Liver (tissue), 9 donors: ENCODE data around the gene SPATA13. TPM values are rescaled to one million over a fixed set of nuclear protein-coding genes. Genes with fewer than 3 reads are reported as not detected.

ENCODE experiments used
- DNase-seq: peaks from one replicate; pipeline ENCODE4 v3.0.0-alpha.2; 2017; ENCODE audit warnings: low spot score
- H3K27ac ChIP-seq, 2 donors: one replicate each; pipeline ENCODE4 v1.7.0; 2013; ENCODE audit warnings: inconsistent platforms in 2 of 2, low read length in 2 of 2, control low read depth in 1 of 2, low read depth in 1 of 2, mild to moderate bottlenecking in 1 of 2
- H3K27me3 ChIP-seq, 4 donors: one replicate each; pipeline versions ENCODE4 v1.6.1 to v1.7.0; 2013; ENCODE audit warnings: low read length in 3 of 4, inconsistent platforms in 1 of 4, mild to moderate bottlenecking in 1 of 4, moderate library complexity in 1 of 4; ENCODE audit not compliant: control insufficient read depth in 4 of 4, insufficient read depth in 4 of 4
- H3K36me3 ChIP-seq, 4 donors: one replicate each; pipeline versions ENCODE4 v1.6.1 to v1.7.0; 2013; ENCODE audit warnings: low read length in 3 of 4, mild to moderate bottlenecking in 3 of 4, low read depth in 1 of 4, moderate library complexity in 1 of 4; ENCODE audit not compliant: control insufficient read depth in 4 of 4, insufficient read depth in 3 of 4
- H3K4me1 ChIP-seq, 4 donors: one replicate each; pipeline versions ENCODE4 v1.6.1 to v1.7.0; 2013; ENCODE audit warnings: low read length in 3 of 4, mild to moderate bottlenecking in 3 of 4, moderate library complexity in 1 of 4; ENCODE audit not compliant: control insufficient read depth in 4 of 4, insufficient read depth in 4 of 4
- H3K4me3 ChIP-seq, 3 donors: one replicate each; pipeline versions ENCODE4 v1.6.1 to v1.7.0; 2013; ENCODE audit warnings: low read length in 3 of 3, control low read depth in 1 of 3, low read depth in 1 of 3, mild to moderate bottlenecking in 1 of 3
- H3K9ac ChIP-seq, 2 donors: one replicate each; pipeline ENCODE4 v1.7.0; 2013; ENCODE audit warnings: low read length in 2 of 2, mild to moderate bottlenecking in 2 of 2, moderate library complexity in 2 of 2, control low read depth in 1 of 2, low read depth in 1 of 2
- H3K9me3 ChIP-seq, 4 donors: one replicate each; pipeline versions ENCODE4 v1.6.1 to v1.7.0; 2013; ENCODE audit warnings: low read length in 3 of 4; ENCODE audit not compliant: control insufficient read depth in 4 of 4
- ATF3 ChIP-seq: IDR thresholded peaks from 2 replicates; pipeline ENCODE4 v1.6.1; 2016; ENCODE audit warnings: antibody characterized with exemption
- CTCF ChIP-seq: fragments of 150-350 bp; IDR thresholded peaks from 2 replicates; pipeline ENCODE4 v1.5.1; 2017; ENCODE audit warnings: improper control_type of control experiment, low read depth, low read length; ENCODE audit not compliant: missing input control
- EGR1 ChIP-seq, 2 donors: IDR thresholded peaks; 2 replicates each; pipeline ENCODE4 v1.6.1; 2016 to 2018; ENCODE audit warnings: antibody characterized with exemption in 2 of 2, low read depth in 2 of 2
- FOXA1 ChIP-seq: IDR thresholded peaks from 2 replicates; pipeline ENCODE4 v1.6.1; 2016; ENCODE audit warnings: antibody characterized with exemption
- FOXA2 ChIP-seq: IDR thresholded peaks from 2 replicates; pipeline ENCODE4 v1.6.1; 2016; ENCODE audit warnings: antibody characterized with exemption
- GABPA ChIP-seq, 2 donors: IDR thresholded peaks in 1 of 2; conservative IDR thresholded peaks in 1 of 2; 2 replicates each; pipeline ENCODE4 v1.6.1; 2016; ENCODE audit warnings: antibody characterized with exemption in 2 of 2, mild to moderate bottlenecking in 1 of 2, moderate library complexity in 1 of 2
- HNF4A ChIP-seq, 2 donors: conservative IDR thresholded peaks; 2 replicates each; pipeline ENCODE4 v1.6.1; 2016; ENCODE audit warnings: antibody characterized with exemption in 2 of 2, mild to moderate bottlenecking in 2 of 2
- HNF4G ChIP-seq: IDR thresholded peaks from 2 replicates; pipeline ENCODE4 v1.6.1; 2016; ENCODE audit warnings: antibody characterized with exemption
- MAX ChIP-seq: IDR thresholded peaks from 2 replicates; pipeline ENCODE4 v1.6.1; 2016; ENCODE audit warnings: antibody characterized with exemption
- RAD21 ChIP-seq, 2 donors: IDR thresholded peaks; 2 replicates each; pipeline ENCODE4 v1.6.1; 2016; ENCODE audit warnings: antibody characterized with exemption in 2 of 2, mild to moderate bottlenecking in 2 of 2
- RXRA ChIP-seq, 2 donors: IDR thresholded peaks; 2 replicates each; pipeline ENCODE4 v1.6.1; 2017 to 2018; ENCODE audit warnings: antibody characterized with exemption in 2 of 2, mild to moderate bottlenecking in 1 of 2
- SP1 ChIP-seq: IDR thresholded peaks from 2 replicates; pipeline ENCODE4 v1.6.1; 2018; ENCODE audit warnings: antibody characterized with exemption, mild to moderate bottlenecking
- TAF1 ChIP-seq: conservative IDR thresholded peaks from 2 replicates; pipeline ENCODE4 v1.6.1; 2016; ENCODE audit warnings: antibody characterized with exemption, mild to moderate bottlenecking
- YY1 ChIP-seq: IDR thresholded peaks from 2 replicates; pipeline ENCODE4 v1.6.1; 2016; ENCODE audit warnings: antibody characterized with exemption, mild to moderate bottlenecking
- WGBS: extraction: QIAGEN DNeasy Blood & Tissue Kit; methylation state at CpG from one replicate; pipeline ENCODE4 v1.1.7; 2013; 5-methylcytosine and 5-hydroxymethylcytosine counted together
- polyA plus RNA-seq, 2 donors: library from polyadenylated mRNA; stranded (reverse) in 1 of 2; unstranded in 1 of 2; fragments of 200-250 nt in 1 of 2; fragments of >200 nt in 1 of 2; fragmentation: Nextera tagmentation in 1 of 2; extraction: Ambion mirVana in 1 of 2; gene quantifications; one replicate each; pipeline versions ENCODE4 v1.2.1 to v1.2.3, GENCODE V29; 2013 to 2015
- total RNA-seq, 2 donors: library from RNA; depleted of rRNA; stranded (reverse); fragments of >200 nt; gene quantifications; one replicate each; pipeline ENCODE4 v1.2.3, GENCODE V29; 2014
- TF ChIP-seq, protein P1 (sequence below): IDR thresholded peaks from 2 replicates; pipeline ENCODE4 v1.6.1; 2016; ENCODE audit warnings: antibody characterized with exemption
- TF ChIP-seq, protein P2 (sequence below): IDR thresholded peaks from 2 replicates; pipeline ENCODE4 v1.6.1; 2016; ENCODE audit warnings: antibody characterized with exemption, mild to moderate bottlenecking
- donor health status: healthy.
- donor health status: healthy.
- donor health status: healthy.
- donor health status: healthy.
- donor health status: healthy.

The SPATA13 gene
- total and polyA plus RNA-seq, 4 donors: 10.0 to 57.6 (median 20.4) TPM

- TF ChIP-seq RXRA (IDR thresholded peaks at IDR 0.05) (no peak), CTCF (no peak), ATF3 (no peak), FOXA1 (no peak), SP1 (no peak), YY1 (no peak), EGR1 (IDR thresholded peaks at IDR 0.05; ENCODE audit: low read depth in 2 of 2) (no peak), GABPA (IDR thresholded peaks at IDR 0.05 in 1 of 2, conservative IDR thresholded peaks at IDR 0.05 in 1 of 2) (no peak), HNF4G (no peak), FOXA2 (no peak)
- TF ChIP-seq, protein P1, sequence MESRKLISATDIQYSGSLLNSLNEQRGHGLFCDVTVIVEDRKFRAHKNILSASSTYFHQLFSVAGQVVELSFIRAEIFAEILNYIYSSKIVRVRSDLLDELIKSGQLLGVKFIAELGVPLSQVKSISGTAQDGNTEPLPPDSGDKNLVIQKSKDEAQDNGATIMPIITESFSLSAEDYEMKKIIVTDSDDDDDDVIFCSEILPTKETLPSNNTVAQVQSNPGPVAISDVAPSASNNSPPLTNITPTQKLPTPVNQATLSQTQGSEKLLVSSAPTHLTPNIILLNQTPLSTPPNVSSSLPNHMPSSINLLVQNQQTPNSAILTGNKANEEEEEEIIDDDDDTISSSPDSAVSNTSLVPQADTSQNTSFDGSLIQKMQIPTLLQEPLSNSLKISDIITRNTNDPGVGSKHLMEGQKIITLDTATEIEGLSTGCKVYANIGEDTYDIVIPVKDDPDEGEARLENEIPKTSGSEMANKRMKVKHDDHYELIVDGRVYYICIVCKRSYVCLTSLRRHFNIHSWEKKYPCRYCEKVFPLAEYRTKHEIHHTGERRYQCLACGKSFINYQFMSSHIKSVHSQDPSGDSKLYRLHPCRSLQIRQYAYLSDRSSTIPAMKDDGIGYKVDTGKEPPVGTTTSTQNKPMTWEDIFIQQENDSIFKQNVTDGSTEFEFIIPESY: no peak
- TF ChIP-seq, protein P2, sequence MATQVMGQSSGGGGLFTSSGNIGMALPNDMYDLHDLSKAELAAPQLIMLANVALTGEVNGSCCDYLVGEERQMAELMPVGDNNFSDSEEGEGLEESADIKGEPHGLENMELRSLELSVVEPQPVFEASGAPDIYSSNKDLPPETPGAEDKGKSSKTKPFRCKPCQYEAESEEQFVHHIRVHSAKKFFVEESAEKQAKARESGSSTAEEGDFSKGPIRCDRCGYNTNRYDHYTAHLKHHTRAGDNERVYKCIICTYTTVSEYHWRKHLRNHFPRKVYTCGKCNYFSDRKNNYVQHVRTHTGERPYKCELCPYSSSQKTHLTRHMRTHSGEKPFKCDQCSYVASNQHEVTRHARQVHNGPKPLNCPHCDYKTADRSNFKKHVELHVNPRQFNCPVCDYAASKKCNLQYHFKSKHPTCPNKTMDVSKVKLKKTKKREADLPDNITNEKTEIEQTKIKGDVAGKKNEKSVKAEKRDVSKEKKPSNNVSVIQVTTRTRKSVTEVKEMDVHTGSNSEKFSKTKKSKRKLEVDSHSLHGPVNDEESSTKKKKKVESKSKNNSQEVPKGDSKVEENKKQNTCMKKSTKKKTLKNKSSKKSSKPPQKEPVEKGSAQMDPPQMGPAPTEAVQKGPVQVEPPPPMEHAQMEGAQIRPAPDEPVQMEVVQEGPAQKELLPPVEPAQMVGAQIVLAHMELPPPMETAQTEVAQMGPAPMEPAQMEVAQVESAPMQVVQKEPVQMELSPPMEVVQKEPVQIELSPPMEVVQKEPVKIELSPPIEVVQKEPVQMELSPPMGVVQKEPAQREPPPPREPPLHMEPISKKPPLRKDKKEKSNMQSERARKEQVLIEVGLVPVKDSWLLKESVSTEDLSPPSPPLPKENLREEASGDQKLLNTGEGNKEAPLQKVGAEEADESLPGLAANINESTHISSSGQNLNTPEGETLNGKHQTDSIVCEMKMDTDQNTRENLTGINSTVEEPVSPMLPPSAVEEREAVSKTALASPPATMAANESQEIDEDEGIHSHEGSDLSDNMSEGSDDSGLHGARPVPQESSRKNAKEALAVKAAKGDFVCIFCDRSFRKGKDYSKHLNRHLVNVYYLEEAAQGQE: no peak
- DNase-seq: no peak
- 19% methylated on average over 4 of the region's 4 CpGs for WGBS
- Histone ChIP-seq H3K4me1 (peaks cover 3 to 21% (median 12%) of the 10 kb centered on the region in 4 donors), H3K27ac (no peak overlapping the region), H3K27me3 (no peaks in the 10 kb centered on the region), H3K4me3 (no peak overlapping the region), H3K36me3 (peaks cover 0 to 3% (median 2%) of the 10 kb centered on the region in 4 donors), H3K9ac (no peak overlapping the region), H3K9me3 (no peaks in the 10 kb centered on the region)
Observed at GRCh38 chr13:24263632-24264031, 103.1 kb downstream of the SPATA13 start.

GRCh38 chr13:24264976-24265375, 104.5 kb downstream of the SPATA13 start:
- Histone ChIP-seq H3K36me3 (peaks cover 0 to 2% (median 0%) of the 10 kb centered on the region in 4 donors), H3K4me3 (no peak overlapping the region), H3K27ac (no peak overlapping the region), H3K9me3 (no peaks in the 10 kb centered on the region), H3K9ac (no peak overlapping the region), H3K4me1 (peaks cover 3 to 32% (median 20%) of the 10 kb centered on the region in 4 donors), H3K27me3 (no peaks in the 10 kb centered on the region)
- 82% methylated on average over 8 of the region's 8 CpGs for WGBS
- no peak for DNase-seq
- TF ChIP-seq FOXA2: no peak
- no peak for TF ChIP-seq ATF3
- no peak for TF ChIP-seq MAX
- TF ChIP-seq RAD21 (IDR thresholded peaks at IDR 0.05): no peak
- no peak for TF ChIP-seq SP1
- no peak for TF ChIP-seq CTCF
- no peak for TF ChIP-seq HNF4A (conservative IDR thresholded peaks at IDR 0.05)
- no peak for TF ChIP-seq GABPA (IDR thresholded peaks at IDR 0.05 in 1 of 2, conservative IDR thresholded peaks at IDR 0.05 in 1 of 2)
- TF ChIP-seq YY1: no peak
- no peak for TF ChIP-seq TAF1
